Right atrium auricular region (tissue), 2 donors: Measurements from ENCODE around the gene ZNF775. TPM values are rescaled to one million over a fixed set of nuclear protein-coding genes. Genes with fewer than 3 reads are reported as not detected.

Source experiments
- DNase-seq: peaks from one replicate; pipeline ENCODE4 v3.0.0-alpha.2; 2019; ENCODE audit warnings: low spot score
- H3K27ac ChIP-seq, 2 donors: fragments of 200-600 bp; sonication (generic); 1 replicate in 1 of 2; 2 replicates in 1 of 2; pipeline ENCODE4 v1.5.1; 2016 to 2019
- H3K27me3 ChIP-seq, 2 donors: fragments of 200-600 bp; sonication (generic); one replicate each; pipeline versions ENCODE4 v1.5.1 to v1.6.0; 2017 to 2019
- H3K36me3 ChIP-seq: fragments of 200-600 bp; sonication (generic); one replicate; pipeline ENCODE4 v1.5.1; 2016
- H3K4me1 ChIP-seq, 2 donors: fragments of 200-600 bp; sonication (generic); one replicate each; pipeline versions ENCODE4 v1.5.1 to v1.6.0; 2017 to 2019
- H3K4me3 ChIP-seq, 2 donors: fragments of 200-600 bp; sonication (generic); 1 replicate in 1 of 2; 2 replicates in 1 of 2; pipeline ENCODE4 v1.5.1; 2017 to 2019; ENCODE audit warnings: mild to moderate bottlenecking in 1 of 2, moderate library complexity in 1 of 2
- H3K9me3 ChIP-seq, 2 donors: fragments of 200-600 bp; sonication (generic); one replicate each; pipeline ENCODE4 v1.5.1; 2019
- CTCF ChIP-seq, 2 donors: fragments of 200-600 bp; sonication (generic); IDR thresholded peaks; one replicate each; pipeline ENCODE4 v1.5.1; 2019; ENCODE audit warnings: antibody characterized with exemption in 2 of 2
- total RNA-seq, 2 donors: library from RNA; depleted of rRNA; stranded (reverse); fragments of >200 nt; gene quantifications; one replicate each; pipeline ENCODE4 v1.1.0, GENCODE V29; 2016

The ZNF775 gene
- total RNA-seq, 2 donors from 2014 or later = 4.1 to 6.2 TPM

GRCh38 chr7:150403376-150404171 is 24.4 kb downstream of the ZNF775 start:
- Histone ChIP-seq H3K36me3 (no peaks in the 10 kb centered on the region), H3K4me3 (no peak overlapping the region), H3K4me1 (peaks cover 0 to 39% of the 10 kb centered on the region in 2 donors), H3K27ac (peak overlapping the region; percentile 93 to 95), H3K9me3 (no peaks in the 10 kb centered on the region), H3K27me3 (no peaks in the 10 kb centered on the region)
- TF ChIP-seq CTCF (IDR thresholded peaks at IDR 0.05) = no peak
- DNase-seq = no peak

- peaks cover 0 to 32% of the 10 kb centered on the region in 2 donors for H3K4me1 ChIP-seq
- no peaks in the 10 kb centered on the region for H3K9me3 ChIP-seq
- no peaks in the 10 kb centered on the region for H3K36me3 ChIP-seq
- H3K27ac ChIP-seq = peak overlapping the region; percentile 93 to 95
- H3K27me3 ChIP-seq = no peaks in the 10 kb centered on the region
- H3K4me3 ChIP-seq = peak overlapping the region; percentile 58 to 76
- DNase-seq = no peak
- no peak for TF ChIP-seq CTCF (IDR thresholded peaks at IDR 0.05)
These were observed 25.2 kb downstream of the ZNF775 start for GRCh38 chr7:150404172-150404804.

GRCh38 chr7:150404805-150405583 is 25.9 kb downstream of the ZNF775 start:
- TF ChIP-seq CTCF (IDR thresholded peaks at IDR 0.05) = peak in 1 of 2 donors; percentile 53
- no peaks in the 10 kb centered on the region for H3K27me3 ChIP-seq
- no peaks in the 10 kb centered on the region for H3K9me3 ChIP-seq

GRCh38 chr7:150405584-150406311 is 26.6 kb downstream of the ZNF775 start:
- no peak for TF ChIP-seq CTCF (IDR thresholded peaks at IDR 0.05)
- Histone ChIP-seq H3K27ac (peak overlapping the region; percentile 93 to 95), H3K4me1 (peaks cover 0 to 29% of the 10 kb centered on the region in 2 donors), H3K27me3 (no peaks in the 10 kb centered on the region), H3K9me3 (no peaks in the 10 kb centered on the region), H3K4me3 (peak overlapping the region; percentile 58 to 76), H3K36me3 (no peaks in the 10 kb centered on the region)
- no peak for DNase-seq

More at GRCh38 chr7:150404805-150405583, 25.9 kb downstream of the ZNF775 start:
- DNase-seq = peak; percentile 91
- peak overlapping the region; percentile 93 to 95 for H3K27ac ChIP-seq
- no peaks in the 10 kb centered on the region for H3K36me3 ChIP-seq
- peaks cover 0 to 29% of the 10 kb centered on the region in 2 donors for H3K4me1 ChIP-seq
- peak overlapping the region; percentile 58 to 76 for H3K4me3 ChIP-seq

- peak overlapping the region; percentile 58 to 76 for H3K4me3 ChIP-seq
- H3K36me3 ChIP-seq = no peaks in the 10 kb centered on the region
- no peak for DNase-seq
- peaks cover 0 to 29% of the 10 kb centered on the region in 2 donors for H3K4me1 ChIP-seq
- H3K9me3 ChIP-seq = no peaks in the 10 kb centered on the region
- TF ChIP-seq CTCF (IDR thresholded peaks at IDR 0.05) = no peak
- H3K27me3 ChIP-seq = no peaks in the 10 kb centered on the region
- H3K27ac ChIP-seq = peak overlapping the region; percentile 93 to 95
These were observed 27.1 kb downstream of the ZNF775 start for GRCh38 chr7:150406312-150406566.
